Measurements from ENCODE around the gene CMTM7.

DNA sequence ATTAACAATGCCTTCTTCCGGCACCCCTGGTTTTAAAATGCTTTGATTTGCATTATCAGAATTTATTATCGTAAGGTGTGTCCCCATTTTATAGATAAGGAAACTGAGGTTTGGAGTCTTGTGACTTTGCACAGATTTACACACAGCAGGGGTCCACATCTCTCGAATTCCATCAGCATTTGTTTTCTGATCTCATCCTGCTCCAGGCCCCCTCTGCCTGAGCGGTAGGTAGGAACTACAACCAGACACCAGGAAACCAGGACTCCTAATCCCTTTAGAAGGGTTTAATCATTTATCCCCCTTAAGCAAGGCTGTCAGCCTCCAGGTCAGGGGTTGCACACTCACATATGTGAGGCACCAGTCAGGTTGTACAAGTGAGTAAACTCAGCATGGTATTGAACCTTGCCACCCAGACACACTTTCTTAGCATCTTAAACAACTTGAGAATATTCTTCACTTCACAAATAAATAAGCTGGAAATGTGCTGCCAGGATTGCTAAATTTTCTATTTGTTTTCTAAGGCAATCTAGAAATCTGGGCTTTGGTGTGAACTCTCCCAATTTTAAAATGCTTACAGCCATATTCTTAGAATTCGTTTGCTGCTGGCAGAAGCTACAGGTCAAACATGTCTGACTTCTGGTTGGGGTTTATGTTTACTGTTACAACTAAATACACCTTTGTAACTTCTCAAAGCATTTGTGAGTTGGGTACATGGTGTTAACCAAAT lies 31.7 kb upstream of the CMTM7 start:
- no peak for TF ChIP-seq POLR2A (IDR thresholded peaks at IDR 0.05)
- TF ChIP-seq, protein P1, sequence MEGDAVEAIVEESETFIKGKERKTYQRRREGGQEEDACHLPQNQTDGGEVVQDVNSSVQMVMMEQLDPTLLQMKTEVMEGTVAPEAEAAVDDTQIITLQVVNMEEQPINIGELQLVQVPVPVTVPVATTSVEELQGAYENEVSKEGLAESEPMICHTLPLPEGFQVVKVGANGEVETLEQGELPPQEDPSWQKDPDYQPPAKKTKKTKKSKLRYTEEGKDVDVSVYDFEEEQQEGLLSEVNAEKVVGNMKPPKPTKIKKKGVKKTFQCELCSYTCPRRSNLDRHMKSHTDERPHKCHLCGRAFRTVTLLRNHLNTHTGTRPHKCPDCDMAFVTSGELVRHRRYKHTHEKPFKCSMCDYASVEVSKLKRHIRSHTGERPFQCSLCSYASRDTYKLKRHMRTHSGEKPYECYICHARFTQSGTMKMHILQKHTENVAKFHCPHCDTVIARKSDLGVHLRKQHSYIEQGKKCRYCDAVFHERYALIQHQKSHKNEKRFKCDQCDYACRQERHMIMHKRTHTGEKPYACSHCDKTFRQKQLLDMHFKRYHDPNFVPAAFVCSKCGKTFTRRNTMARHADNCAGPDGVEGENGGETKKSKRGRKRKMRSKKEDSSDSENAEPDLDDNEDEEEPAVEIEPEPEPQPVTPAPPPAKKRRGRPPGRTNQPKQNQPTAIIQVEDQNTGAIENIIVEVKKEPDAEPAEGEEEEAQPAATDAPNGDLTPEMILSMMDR (IDR thresholded peaks at IDR 0.05): no peak

Data from adrenal gland (tissue), 5 donors.